GM10266 (cell line): Measurements from ENCODE around the gene FAR1.

Experiments
- DNase-seq: peaks from one replicate; pipeline ENCODE4 v3.0.0; 2012; ENCODE audit errors: extremely low spot score
- CTCF ChIP-seq: IDR thresholded peaks from 2 replicates; pipeline ENCODE4 v1.5.1; 2012; ENCODE audit warnings: mild to moderate bottlenecking, low read depth; ENCODE audit not compliant: control insufficient read depth, insufficient read depth; ENCODE audit errors: missing control alignments

FAR1 gene

GRCh38 chr11:13765886-13766285, 97.4 kb downstream of the FAR1 start:
- TF ChIP-seq CTCF = no peak
- no peak for DNase-seq

GRCh38 chr11:13767471-13767870, 99.0 kb downstream of the FAR1 start:
- TF ChIP-seq CTCF = no peak
- no peak for DNase-seq

DNA sequence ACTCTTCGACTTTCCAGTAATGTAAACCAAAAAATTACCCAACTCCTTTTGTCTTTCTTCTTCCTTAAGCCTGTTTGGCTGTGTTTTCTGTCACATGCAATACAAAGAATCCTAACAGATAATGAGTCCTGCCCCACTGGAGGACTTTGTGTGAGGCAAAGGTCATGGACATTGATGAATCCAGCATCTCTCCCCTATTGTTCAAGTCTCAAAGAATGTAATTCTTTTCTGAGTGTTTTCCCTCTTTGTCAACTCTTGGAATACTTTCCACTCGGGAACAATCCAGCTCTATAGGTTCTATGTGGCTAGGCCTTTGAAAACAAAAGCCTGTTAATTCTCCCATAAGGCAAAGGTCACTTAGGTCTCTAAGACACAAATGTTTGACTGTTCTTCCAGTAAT, 100.7 kb downstream of the FAR1 start:
- DNase-seq = no peak
- TF ChIP-seq CTCF = no peak

GRCh38 chr11:13771151-13771550, 102.7 kb downstream of the FAR1 start:
- no peak for DNase-seq
- no peak for TF ChIP-seq CTCF

DNA sequence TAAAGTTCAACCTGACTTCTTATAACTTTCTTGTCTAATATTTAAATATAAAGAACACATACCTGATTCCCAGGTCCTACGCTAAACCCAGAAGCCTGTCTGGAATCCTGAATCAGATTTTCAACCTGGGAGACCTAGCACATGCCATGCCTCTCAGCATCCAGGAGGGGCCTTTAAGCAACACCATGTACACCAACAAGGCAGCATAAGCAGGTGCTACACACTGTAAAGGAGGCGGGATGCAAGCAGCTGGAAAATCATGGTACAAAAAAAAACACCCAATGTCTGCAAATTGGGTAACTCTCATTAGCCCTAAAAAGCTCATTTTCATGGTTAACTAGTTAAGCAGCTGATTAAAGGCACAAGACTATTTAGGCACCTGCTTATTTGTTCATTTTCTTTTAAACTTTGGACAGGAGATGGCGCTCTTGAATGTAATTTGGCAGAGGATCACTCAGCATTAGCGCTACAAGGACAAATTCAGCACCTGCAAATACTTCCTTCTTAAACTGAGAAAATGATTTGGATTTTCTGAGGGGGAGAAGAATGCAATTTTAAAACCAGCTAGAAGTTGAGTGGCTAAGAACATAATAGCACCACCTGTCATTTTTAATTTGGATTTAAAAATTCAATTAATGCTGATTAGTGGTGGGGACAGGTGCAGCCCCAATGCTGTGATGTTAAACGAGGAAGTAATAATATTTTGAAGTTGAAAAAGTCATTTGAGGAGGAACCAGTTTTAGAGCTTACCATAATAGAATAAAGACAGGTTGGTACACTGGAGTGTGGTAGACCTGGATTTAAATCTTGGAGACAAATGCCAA, 104.0 kb downstream of the FAR1 start:
- peak; percentile 33 for DNase-seq
- peak; percentile 60 for TF ChIP-seq CTCF

GRCh38 chr11:13775471-13775870, 107.0 kb downstream of the FAR1 start:
- no peak for DNase-seq
- TF ChIP-seq CTCF = no peak

GRCh38 chr11:13776134-13776815, 107.8 kb downstream of the FAR1 start:
- no peak for DNase-seq
- no peak for TF ChIP-seq CTCF
